Stimulated activated CD8-positive, alpha-beta memory T cell treated with anti-CD3 and anti-CD28 coated beads, Interleukin-7, amount 100 ng/mL, for 24 hours (primary cell): Measurements from ENCODE around the gene CUTA.

Experiments used
- DNase-seq: peaks from one replicate; pipeline ENCODE4 v3.0.0-alpha.2; 2020; ENCODE audit warnings: low read depth

CUTA gene

DNA sequence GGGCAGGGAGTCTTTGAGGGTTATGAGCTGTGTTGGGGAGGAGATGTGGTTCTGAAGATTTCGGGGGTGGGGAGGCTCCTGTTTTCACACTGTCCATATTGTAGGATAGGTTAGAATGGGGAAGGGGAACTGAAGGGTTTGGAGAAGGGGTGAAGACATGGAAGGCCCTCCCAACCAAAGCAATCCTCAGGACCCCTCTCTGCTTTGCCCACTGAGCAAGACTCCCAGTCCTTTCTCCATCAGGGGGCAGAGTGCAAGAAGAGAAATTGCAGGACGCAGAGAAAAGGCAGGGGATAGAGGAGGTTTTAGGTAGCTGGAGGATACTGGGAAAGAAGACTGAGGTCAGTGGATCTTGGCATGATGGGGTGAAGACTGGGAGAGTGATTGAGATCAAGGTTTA, 5.9 kb upstream of the CUTA start:
- no peak for DNase-seq

DNA sequence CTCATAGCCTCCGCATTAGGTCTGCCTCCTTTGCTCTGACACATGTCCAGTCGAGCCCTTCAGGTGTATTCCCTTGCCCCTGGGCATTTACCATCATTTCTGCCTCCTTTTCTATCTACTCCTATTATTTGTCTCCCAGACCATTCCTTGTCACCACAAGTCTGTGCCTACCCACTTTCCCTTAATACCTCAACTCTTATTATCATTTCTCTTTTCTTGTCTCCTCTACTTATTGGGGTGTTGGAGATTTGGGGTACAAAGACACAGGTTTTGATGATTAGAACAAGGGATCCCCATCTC, 3.4 kb upstream of the CUTA start:
- DNase-seq: no peak

DNA sequence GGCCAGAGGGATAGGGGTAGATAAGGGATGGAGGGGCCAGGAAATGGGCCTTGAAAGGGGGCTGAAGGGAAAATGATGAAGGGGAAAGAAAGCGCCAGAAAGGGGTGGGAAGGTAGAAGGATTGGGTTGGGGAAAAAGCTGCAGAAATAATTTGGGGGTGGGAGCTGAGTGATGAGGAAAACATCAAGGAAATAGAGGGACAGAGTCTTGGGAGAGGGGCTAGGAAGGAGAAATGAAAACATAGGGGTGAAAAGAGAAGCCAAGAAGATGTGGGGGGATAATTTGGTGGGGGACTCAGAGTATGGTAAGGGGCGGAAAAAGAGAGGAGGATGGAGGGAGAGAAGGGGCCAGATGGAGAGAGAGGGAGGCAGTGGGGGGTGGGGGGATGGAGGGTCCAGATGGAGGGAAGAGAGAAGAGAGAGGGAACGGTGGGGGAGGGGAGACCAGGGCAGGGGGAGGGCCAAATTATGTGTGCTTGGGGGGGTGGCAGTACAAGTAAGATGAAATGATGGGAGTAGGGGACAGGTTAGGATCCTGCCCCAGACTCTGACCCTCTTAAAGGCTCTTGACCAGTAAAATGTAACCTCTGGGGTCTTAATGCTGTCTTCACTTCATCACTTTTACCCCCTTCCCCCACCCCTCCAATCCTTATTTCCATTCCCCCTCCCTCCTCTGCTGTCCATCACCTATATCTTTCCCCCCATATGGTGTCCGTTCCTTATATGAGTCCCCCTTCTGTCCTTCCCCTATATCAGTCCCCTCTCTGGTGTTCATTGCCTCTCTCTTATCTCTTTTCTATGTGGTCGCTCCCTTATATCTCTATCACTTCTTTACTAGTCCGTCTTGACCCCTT, 2.8 kb upstream of the CUTA start:
- DNase-seq: no peak

DNA sequence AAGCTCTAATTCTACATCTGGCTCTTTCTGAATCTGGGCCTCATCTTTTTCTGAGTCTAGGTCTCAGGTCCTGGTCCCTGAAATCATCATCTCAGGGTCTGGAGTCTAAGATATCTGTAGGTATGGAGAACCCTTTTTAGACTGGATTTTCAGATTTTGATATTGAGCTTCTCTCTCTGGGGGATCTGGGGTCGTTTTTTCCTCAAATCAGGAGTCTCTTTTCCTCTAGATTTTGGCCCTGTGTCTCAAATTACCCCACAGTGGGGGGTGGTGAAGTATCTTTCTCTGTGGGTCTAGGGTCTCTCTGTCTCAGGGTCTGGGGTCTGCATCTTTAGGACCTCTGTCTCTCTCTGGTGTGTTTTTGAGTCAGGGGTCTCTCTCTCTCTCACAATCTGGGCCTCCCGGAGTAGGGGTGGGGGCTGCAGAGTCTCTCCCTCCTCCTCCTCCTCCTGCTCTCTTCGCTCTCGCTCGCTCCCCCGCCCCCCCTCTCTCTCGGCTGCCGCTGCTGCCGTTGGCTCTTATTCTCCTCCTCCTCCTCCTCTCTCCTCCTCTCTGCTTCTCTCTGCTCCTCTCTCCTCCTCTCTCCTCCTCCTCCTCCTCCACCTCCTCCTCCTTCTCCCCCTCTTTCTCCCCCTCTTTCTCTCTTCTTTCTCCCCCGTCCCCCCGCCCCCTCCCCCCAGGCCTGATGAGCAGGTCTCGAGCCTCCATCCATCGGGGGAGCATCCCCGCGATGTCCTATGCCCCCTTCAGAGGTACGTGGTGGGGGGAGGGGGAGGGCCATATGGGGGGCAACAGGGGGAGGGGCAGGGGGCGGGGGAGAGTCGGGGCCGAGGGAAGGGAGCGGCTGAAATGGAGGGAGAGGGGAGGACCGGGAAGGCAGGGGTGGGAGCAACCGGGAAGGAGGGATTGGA, 1.9 kb upstream of the CUTA start, which contains the start of gene SYNGAP1:
Gene SYNGAP1, plus strand, starts transcription at position 486 of the 911 bp plus-strand sequence. Its CDS starts 200 bp downstream, at position 686.
- no peak for DNase-seq

DNA sequence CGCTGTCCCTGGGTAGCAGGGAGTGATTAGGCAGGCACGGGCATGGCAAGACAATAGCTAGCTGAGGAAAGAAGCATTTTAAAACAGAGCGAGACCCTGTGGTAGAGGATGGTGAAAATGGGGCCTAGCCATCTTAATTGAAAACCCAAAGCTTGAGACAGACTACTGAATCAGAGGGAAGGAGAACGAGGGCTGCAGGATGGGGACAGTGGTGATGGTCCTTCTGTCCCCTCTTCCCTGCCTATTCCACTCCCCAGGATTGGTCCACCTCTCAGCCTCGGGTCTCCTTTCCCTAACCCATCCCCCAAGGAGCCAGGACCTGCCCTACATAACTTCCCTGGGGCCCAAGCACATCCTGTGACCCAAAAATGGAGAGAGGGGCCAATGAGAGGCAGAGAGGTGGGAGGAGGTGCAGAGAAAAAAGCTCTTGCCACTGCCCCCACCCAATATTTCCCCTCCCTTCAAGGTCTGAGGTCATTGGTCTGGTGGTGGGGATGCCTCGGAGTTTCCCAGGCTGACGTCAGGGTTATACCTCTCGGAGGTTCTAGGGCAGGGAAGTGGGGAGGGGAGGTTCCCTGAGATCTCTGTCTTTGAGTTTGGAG, 884 bp upstream of the CUTA start:
- DNase-seq: no peak

DNA sequence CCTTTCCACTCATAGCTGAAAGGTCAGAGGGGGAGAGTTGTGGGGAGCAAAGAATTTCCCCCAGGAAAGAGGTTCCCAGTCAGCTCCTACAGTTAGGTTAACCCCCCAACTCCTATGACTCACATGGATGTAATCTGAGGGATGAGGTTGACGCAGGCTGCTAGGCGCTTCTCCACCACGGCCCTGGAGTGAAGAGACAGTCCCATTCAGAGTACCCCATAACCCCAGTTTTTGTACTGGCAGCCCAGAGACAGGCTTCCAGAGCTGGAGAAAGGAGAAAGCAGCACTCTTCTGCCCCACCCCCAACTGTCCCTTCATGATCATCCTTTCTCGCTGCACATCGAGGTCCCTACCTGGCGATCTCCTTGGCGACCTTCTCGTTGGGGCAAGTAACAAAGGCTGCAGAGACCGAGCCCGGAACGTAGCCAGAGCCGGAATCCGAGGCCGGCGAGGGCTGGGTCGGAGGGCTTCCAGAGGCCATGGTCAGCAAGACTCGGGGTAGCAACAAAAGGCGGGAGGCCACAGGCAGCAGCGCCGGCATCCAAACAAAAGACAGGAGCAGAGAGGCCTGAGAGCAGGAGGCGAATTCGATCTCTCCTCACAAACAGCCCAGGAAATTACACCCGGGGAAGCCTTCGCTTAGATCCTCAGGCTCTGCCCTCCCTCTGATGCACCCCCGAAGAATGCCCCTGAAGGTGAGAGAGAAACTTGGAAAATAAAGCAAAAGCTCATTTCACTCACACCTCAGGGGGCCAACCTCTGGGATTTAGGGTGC, 592 bp downstream of the CUTA start:
- no peak for DNase-seq

DNA sequence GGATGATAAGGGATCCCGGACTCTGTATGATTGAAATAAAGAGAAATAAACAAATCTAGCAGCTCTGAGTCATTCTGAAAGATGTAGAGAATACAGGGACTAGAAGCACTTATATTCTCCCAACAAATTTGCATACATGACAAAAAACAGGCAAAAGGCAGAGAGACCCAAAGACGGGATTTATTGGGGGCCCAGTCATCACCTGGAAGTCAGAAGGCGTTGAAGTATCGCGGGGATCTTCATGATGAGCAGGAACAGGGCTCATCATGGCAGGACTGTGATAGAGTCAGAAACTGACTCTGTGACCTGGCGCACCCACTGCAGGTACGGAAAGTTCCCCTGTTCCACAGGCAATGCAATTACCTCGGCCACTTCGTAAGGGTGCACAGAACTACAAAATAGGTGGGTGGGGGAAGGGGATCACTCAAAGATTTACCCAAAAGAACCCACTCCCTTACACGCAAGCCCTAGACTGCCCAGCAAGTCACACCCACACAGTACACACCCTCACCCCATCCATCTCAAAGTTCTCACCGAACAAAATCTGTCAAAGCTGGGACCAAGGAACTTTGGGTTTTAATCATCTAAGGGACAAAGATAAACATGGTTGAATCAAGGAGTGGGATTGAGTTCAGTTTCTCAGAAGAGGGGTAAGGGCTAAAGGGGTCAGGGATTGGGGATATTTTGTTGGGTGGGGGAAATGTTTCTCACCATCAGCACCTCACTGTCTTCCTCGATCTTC, 1.4 kb downstream of the CUTA start:
- DNase-seq: no peak

DNA sequence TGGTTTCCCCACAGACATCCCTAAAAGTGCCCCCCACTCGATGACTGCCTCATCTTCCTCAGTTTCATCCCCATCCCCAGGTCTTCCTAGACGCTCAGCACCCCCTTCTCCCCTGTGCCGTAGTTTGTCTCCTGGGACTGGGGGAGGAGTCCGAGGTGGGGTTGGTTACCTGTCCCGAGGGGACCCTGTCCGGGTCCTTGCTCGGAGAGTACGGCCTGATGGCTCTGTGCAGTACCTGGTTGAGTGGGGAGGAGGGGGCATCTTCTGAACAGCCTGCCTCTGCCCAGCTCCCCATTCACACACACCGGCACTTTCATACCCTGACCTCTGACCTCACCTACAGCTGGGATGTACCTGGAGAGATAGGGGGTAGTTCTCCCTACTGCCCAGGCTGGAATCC, 2.1 kb downstream of the CUTA start:
- DNase-seq: no peak

DNA sequence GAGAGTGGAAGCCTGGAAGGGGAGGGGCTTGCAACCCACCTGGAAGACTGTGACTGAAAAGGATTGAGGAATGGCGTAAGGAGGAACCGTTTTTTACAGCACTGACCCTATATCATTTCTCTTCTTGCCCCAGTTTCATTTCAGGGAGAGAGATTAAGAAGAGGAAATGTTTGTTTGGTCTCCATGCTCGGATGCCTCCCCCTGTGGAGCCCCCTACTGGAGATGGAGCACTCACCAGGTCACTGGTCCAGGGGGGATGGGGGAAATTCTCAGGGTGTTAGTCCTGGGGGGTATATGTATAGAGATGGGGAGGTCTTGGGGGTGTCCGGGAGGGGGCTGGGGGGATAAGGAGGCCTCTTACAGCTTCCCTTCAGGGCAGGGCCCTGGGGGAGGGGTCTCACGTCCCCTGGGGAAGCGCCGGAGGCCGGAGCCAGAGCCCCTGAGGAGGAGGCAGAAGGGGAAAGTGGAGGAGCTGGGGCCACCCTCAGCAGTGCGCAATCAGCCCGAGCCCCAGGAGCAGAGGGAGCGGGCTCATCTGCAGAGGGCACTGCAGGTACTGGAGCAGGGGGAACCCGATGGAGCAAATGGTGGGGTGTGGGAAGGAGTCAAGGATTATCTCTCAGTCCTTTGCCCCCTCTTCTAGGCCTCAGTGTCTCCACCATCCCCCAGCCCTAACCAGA, 3.2 kb downstream of the CUTA start:
- no peak for DNase-seq

DNA sequence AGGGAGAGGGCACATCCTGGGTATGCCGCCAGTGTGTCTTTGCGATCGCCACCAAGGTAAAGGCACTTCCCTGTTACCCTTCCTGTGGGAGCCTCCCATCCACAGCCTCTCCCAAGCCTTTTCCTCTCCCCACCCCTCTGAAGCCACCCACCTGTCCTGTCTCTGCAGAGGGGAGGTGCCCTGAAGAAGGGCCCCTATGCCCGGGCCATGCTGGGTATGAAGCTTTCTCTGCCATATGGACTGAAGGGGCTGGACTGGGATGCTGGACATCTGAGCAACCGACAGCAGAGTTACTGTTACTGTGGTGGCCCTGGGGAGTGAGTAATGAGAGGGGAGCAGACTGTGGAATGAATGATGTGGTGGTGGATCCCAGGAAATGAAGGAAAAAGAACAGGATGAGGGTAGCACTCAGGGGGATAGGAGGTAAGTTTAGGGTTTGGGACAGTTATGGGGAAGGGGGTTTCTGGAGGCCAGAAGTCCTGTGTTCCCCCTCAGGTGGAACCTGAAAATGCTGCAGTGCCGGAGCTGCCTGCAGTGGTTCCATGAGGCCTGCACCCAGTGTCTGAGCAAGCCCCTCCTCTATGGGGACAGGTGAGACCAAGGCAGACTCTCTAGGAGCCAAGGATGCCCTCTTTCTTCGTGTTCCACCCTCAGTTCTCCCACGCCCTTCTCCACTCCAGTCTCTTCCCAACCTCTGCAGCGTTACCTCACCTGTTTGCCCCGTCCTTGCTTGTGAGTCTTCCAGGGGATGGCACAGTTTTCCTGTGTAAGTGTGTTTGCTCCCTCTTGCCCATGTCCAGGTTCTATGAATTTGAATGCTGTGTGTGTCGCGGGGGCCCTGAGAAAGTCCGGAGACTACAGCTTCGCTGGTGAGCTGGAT, 4.4 kb downstream of the CUTA start:
- DNase-seq: no peak

DNA sequence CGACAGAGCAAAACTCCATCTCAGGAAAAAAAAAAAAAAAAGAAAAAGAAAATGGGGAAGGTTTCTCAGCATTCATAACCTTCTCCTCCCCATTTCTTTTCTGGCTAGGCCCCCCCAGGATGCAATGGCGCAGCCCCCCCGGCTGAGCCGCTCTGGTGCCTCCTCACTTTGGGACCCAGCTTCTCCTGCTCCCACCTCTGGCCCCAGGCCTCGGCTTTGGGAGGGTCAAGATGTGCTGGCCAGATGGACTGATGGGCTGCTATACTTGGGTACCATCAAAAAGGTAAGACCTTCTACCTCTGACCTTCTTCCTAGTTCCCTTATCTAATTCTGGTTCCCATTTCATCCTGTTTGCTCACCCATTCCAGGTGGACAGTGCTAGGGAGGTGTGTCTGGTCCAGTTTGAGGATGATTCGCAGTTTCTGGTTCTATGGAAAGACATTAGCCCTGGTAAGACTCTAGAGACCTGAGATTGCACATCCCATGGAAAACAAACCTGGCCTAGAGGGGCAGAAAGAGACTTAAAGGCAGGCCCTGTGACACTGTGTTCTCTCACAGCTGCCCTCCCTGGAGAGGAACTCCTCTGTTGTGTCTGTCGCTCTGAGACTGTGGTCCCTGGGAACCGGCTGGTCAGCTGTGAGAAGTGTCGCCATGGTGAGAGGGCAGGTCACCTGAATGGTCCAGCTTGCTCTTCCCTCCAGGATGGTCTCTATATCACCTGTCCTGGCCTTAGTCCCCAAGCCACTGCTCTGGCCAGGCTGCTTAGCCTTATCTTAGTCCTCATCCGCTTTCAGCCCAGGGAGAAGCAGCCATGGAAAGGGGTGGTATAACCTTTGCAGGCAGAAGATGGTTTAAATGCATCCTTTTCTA, 5.5 kb downstream of the CUTA start:
- no peak for DNase-seq

DNA sequence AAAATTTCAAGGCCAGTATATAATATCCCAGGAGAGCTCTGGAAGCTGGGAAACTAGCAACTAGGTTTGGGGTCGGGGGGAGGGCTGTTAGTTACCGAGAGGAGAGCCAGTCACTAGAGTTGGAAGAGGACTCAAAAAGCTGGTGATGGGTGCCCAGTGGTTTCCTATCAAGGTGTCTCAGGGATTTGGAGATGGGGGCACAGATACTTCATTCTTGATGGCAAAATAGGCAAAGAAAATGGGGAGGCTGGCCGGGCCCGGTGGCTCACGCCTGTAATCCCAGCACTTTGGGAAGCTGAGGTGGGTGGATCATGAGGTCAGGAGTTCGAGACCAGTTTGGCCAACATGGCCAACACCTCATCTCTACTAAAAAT, 6.3 kb downstream of the CUTA start:
- DNase-seq: no peak

DNA sequence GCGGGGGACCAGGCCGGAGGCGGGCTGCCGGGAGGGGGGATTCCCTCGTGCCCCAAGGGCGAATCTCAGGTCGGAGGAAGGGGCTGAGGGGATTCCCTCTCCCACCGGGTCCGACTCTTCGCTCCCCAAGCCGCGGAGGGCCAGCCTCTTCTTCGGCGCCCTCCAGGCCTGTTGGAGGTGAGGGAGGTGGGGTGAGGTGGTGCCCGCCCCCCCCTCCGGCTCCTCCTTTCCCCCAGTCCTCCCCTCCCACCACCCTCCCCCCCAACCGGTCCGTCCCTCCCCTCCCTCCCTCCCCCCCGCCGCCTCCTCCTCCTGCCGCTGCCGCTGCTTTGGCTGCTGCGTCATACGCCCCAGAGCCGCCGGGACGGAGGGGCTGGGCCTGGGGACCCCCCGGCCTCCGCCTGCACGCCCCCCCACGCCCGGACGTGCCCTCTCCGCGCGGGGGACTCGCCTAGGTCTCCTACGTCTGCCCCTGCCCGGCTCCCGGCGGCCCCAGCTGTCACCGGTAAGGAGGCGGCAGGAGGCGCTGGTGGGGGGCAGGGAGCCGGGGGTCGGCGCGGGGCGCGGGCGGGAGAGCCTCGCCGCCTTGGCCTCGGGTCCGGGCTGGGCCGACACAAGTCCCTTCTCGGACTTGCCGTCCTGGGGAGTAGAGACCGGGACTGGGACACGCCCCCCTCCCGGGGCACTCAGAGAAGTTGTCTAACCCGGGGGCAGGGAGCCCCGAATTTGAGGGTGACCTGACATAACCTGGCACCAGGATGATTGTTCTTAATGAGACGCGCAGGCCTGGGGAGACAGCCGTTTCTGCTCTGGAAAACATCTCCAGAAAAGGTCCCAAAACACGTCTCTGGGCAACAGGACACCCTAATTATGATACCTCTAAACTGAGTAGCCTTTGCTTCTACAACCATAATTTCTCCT, 6.9 kb downstream of the CUTA start, which contains the start of gene PHF1:
Gene PHF1, plus strand, starts transcription at position 304 of the 921 bp plus-strand sequence. CDS start 1,250 bp downstream, outside the sequence.
- no peak for DNase-seq

DNA sequence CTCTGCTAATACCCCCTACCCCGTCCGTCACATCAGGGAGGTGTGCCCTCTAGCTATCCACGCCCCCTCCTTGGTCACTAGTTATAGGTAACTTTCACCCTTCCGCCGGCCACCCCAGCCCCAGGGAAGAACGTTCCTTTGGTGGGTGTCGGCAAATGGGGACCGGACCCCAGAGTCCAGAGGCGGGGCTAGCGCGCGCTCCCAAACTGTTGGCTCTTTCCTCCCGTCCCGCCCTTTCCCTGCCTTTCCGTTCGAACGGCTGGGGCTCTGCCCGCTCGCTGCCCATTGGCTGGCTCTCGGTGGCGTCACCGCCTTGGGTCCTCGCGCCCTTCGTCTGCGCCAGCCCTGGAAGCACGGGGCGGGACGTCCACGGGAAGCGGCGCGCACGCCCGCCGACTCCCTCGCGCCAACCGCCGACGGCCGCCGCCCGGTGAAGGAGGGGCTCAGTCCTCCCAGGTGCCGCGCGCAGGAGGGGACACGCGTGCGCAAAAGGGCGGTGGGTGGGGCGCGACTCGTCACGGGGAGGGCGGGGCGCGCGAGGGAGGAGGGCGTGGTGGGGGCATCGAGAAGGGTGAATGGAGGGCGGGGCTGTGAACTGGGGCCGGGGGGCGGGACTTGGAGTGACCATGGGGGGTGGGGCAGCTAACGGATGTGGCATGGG, 7.7 kb downstream of the CUTA start:
- DNase-seq: peak; percentile 96

DNA sequence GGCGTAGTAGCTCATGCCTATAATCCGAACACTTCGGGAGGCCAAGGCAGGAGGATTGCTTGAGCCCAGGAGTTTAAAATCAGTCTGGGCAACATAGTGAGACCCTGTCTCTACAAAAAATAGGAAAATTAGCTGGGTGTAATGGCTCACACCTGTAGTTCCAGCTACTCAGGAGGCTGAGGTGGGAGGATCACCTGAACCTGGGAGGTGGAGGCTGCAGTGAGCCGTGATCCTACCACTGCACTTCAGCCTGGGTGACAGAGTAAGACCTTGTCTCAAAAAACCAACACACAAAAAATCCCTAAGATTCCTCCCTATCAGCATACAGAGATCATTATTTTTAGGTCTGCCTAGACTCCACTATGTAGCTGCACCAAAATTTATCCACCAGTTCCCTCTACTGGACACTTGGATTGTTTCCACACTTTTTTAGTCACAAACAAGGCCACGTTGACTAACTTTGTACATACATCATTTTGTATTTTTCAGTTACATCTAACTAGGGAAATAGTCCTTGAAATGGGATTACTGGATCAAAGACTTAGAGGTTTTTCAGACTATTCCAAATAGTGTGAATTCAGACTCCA, 10.7 kb downstream of the CUTA start:
- no peak for DNase-seq

DNA sequence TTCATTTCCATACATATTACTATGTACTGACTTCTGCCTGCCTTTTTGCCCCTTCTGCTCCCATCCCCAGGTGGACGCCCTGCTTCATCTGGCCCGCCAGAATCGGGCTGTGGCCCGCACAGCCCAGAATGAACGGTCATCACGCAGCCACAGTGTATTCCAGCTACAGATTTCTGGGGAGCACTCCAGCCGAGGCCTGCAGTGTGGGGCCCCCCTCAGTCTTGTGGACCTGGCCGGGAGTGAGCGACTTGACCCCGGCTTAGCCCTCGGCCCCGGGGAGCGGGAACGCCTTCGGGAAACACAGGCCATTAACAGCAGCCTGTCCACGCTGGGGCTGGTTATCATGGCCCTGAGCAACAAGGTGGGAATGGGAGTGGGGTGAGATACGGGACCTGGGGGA, 11.8 kb downstream of the CUTA start:
- DNase-seq: no peak
